Small intestine (tissue), 7 donors: ENCODE measurements around the gene MED13. TPM values are rescaled to one million over a fixed set of nuclear protein-coding genes. Genes with fewer than 3 reads are reported as not detected.

ENCODE experiments used
- DNase-seq, 2 donors: peaks; one replicate each; pipeline versions ENCODE4 v3.0.0 to v3.0.0-alpha.2; 2013
- FAIRE-seq: peaks from 2 replicates; lab custom pipeline; 2012; peaks lifted over from hg19 to GRCh38; lab: Jason Lieb, UNC
- H3K27ac ChIP-seq, 3 donors: one replicate each; pipeline ENCODE4 v1.5.1; 2013; ENCODE audit warnings: low read length in 2 of 3, mild to moderate bottlenecking in 2 of 3, control low read depth in 1 of 3, inconsistent platforms in 1 of 3, low read depth in 1 of 3, moderate library complexity in 1 of 3
- H3K27me3 ChIP-seq, 3 donors: one replicate each; pipeline ENCODE4 v1.6.1; 2013; ENCODE audit warnings: low read length in 3 of 3, inconsistent platforms in 1 of 3; ENCODE audit not compliant: control insufficient read depth in 3 of 3, insufficient read depth in 3 of 3
- H3K36me3 ChIP-seq, 3 donors: one replicate each; pipeline ENCODE4 v1.6.1; 2013; ENCODE audit warnings: low read length in 3 of 3, inconsistent platforms in 1 of 3, low read depth in 1 of 3, mild to moderate bottlenecking in 1 of 3, moderate library complexity in 1 of 3; ENCODE audit not compliant: control insufficient read depth in 3 of 3, insufficient read depth in 2 of 3
- H3K4me1 ChIP-seq, 3 donors: one replicate each; pipeline ENCODE4 v1.6.1; 2013; ENCODE audit warnings: low read length in 2 of 3, inconsistent platforms in 1 of 3, low read depth in 1 of 3, mild to moderate bottlenecking in 1 of 3, moderate library complexity in 1 of 3; ENCODE audit not compliant: control insufficient read depth in 3 of 3, insufficient read depth in 2 of 3
- H3K4me3 ChIP-seq, 3 donors: one replicate each; pipeline ENCODE4 v1.5.1; 2013; ENCODE audit warnings: low read length in 3 of 3, control low read depth in 1 of 3, inconsistent platforms in 1 of 3, low read depth in 1 of 3, mild to moderate bottlenecking in 1 of 3, moderate library complexity in 1 of 3
- H3K9me3 ChIP-seq, 2 donors: one replicate each; pipeline ENCODE4 v1.6.1; 2013; ENCODE audit warnings: low read depth in 1 of 2, low read length in 1 of 2; ENCODE audit not compliant: control insufficient read depth in 2 of 2, insufficient read depth in 1 of 2
- WGBS, 3 donors: extraction: QIAGEN DNeasy Blood & Tissue Kit; methylation state at CpG; one replicate each; pipeline ENCODE4 v1.1.7; 2013; 5-methylcytosine and 5-hydroxymethylcytosine counted together
- polyA plus RNA-seq, 4 donors: library from polyadenylated mRNA; stranded (reverse) in 3 of 4; unstranded in 1 of 4; fragments of 200-250 nt in 3 of 4; fragments of 120-200 nt in 1 of 4; gene quantifications; one replicate each; pipeline versions ENCODE4 v1.2.1 to v1.2.3, GENCODE V29; 2013
- donor health status: healthy with polysubstance abuse.
- donor health status: control.
- donor health status: control.
- donor health status: Bipolar disorder and iron deficiency.
- donor health status: healthy.

MED13 gene
- polyA plus RNA-seq, 4 donors: 7.3 to 29.8 (median 9.5) TPM

GRCh38 chr17:62093188-62094155 lies 28.4 kb upstream of the MED13 start:
- DNase-seq: peak in 1 of 2 donors; percentile 85
- no peak for FAIRE-seq
- peak overlapping the region in 2 of 3 donors; percentile 53 to 77 for H3K27ac ChIP-seq
- 50 to 60% (median 54%) methylated on average over 7 of the region's 7 CpGs for WGBS, 3 donors
- H3K4me3 ChIP-seq: no peak overlapping the region
- no peaks in the 10 kb centered on the region for H3K27me3 ChIP-seq
- peaks cover 3 to 33% (median 10%) of the 10 kb centered on the region in 3 donors for H3K4me1 ChIP-seq
- H3K36me3 ChIP-seq: no peaks in the 10 kb centered on the region
- no peaks in the 10 kb centered on the region for H3K9me3 ChIP-seq

GRCh38 chr17:62092784-62093183 lies 27.7 kb upstream of the MED13 start:
- H3K4me1 ChIP-seq: peaks cover 3 to 27% (median 8%) of the 10 kb centered on the region in 3 donors
- FAIRE-seq (no peak), DNase-seq (no peak)
- WGBS, 3 donors: 56 to 74% (median 57%) methylated on average over 2 of the region's 2 CpGs
- H3K9me3 ChIP-seq: no peaks in the 10 kb centered on the region
- no peaks in the 10 kb centered on the region for H3K27me3 ChIP-seq
- no peak overlapping the region for H3K4me3 ChIP-seq
- no peaks in the 10 kb centered on the region for H3K36me3 ChIP-seq
- H3K27ac ChIP-seq: peak overlapping the region in 1 of 3 donors; percentile 77

GRCh38 chr17:62091804-62092203 lies 26.7 kb upstream of the MED13 start:
- WGBS, 3 donors: 11 to 56% (median 25%) methylated on average over 1 of the region's 1 CpG
- no peaks in the 10 kb centered on the region for H3K27me3 ChIP-seq
- no peak overlapping the region for H3K4me3 ChIP-seq
- FAIRE-seq (no peak), DNase-seq (no peak)
- peaks cover 3 to 26% (median 8%) of the 10 kb centered on the region in 3 donors for H3K4me1 ChIP-seq
- no peaks in the 10 kb centered on the region for H3K9me3 ChIP-seq
- H3K36me3 ChIP-seq: no peaks in the 10 kb centered on the region
- H3K27ac ChIP-seq: no peak overlapping the region

GRCh38 chr17:62090868-62091267 lies 25.8 kb upstream of the MED13 start:
- no peak overlapping the region for H3K4me3 ChIP-seq
- FAIRE-seq (no peak), DNase-seq (no peak)
- H3K27me3 ChIP-seq: no peaks in the 10 kb centered on the region
- H3K9me3 ChIP-seq: no peaks in the 10 kb centered on the region
- H3K27ac ChIP-seq: no peak overlapping the region
- peaks cover 3 to 28% (median 8%) of the 10 kb centered on the region in 3 donors for H3K4me1 ChIP-seq
- H3K36me3 ChIP-seq: no peaks in the 10 kb centered on the region
- WGBS, 3 donors: 90 to 96% (median 93%) methylated on average over 9 of the region's 9 CpGs

- no peak overlapping the region for H3K27ac ChIP-seq
- peak; percentile 48 to 72 for DNase-seq
- no peak for FAIRE-seq
- no peaks in the 10 kb centered on the region for H3K9me3 ChIP-seq
- peaks cover 3 to 29% (median 8%) of the 10 kb centered on the region in 3 donors for H3K4me1 ChIP-seq
- 26 to 68% (median 51%) methylated on average over 7 of the region's 7 CpGs for WGBS, 3 donors
- H3K27me3 ChIP-seq: no peaks in the 10 kb centered on the region
- no peak overlapping the region for H3K4me3 ChIP-seq
- no peaks in the 10 kb centered on the region for H3K36me3 ChIP-seq
These were observed 25.1 kb upstream of the MED13 start for GRCh38 chr17:62090021-62090824.

- H3K9me3 ChIP-seq: no peaks in the 10 kb centered on the region
- H3K4me1 ChIP-seq: peaks cover 3 to 29% (median 5%) of the 10 kb centered on the region in 3 donors
- WGBS, 3 donors: 83 to 85% (median 84%) methylated on average over 3 of the region's 3 CpGs
- no peaks in the 10 kb centered on the region for H3K36me3 ChIP-seq
- H3K27ac ChIP-seq: no peak overlapping the region
- no peak for DNase-seq
- no peak overlapping the region for H3K4me3 ChIP-seq
- no peak for FAIRE-seq
- H3K27me3 ChIP-seq: no peaks in the 10 kb centered on the region
These were observed 24.3 kb upstream of the MED13 start for GRCh38 chr17:62089334-62089733.

GRCh38 chr17:62086737-62087136 lies 21.7 kb upstream of the MED13 start:
- peaks cover 3 to 21% (median 3%) of the 10 kb centered on the region in 3 donors for H3K4me1 ChIP-seq
- H3K4me3 ChIP-seq: no peak overlapping the region
- no peaks in the 10 kb centered on the region for H3K9me3 ChIP-seq
- DNase-seq (no peak), FAIRE-seq (no peak)
- H3K36me3 ChIP-seq: no peaks in the 10 kb centered on the region
- 96 to 97% (median 97%) methylated on average over 2 of the region's 2 CpGs for WGBS, 3 donors
- no peak overlapping the region for H3K27ac ChIP-seq
- no peaks in the 10 kb centered on the region for H3K27me3 ChIP-seq
